K562 (cell line): ENCODE data around the gene ARFGAP1. TPM values are rescaled to one million over a fixed set of nuclear protein-coding genes. Genes with fewer than 3 reads are reported as not detected.

Experiments used
- CREB3 ChIP-seq: fragments of 450-650 bp; conservative IDR thresholded peaks from 2 replicates; pipeline ENCODE4 v1.6.1; 2016; ENCODE audit warnings: missing genetic modification characterization, low read depth, mild to moderate bottlenecking, missing compliant biosample characterization, moderate library complexity
- CXXC5 ChIP-seq: fragments of 250-450 bp; sonication (Bioruptor Pico); IDR thresholded peaks from 2 replicates; pipeline ENCODE4 v1.8.0; 2022; ENCODE audit warnings: inconsistent platforms, mild to moderate bottlenecking, moderate library complexity
- FUS ChIP-seq: fragments of 200-400 bp; formaldehyde crosslinking; optimal IDR thresholded peaks from 2 replicates; pipeline ENCODE3; 2017; ENCODE audit warnings: low read depth, low read length
- HOMEZ ChIP-seq: fragments of 250-450 bp; sonication (Bioruptor Pico); IDR thresholded peaks from 2 replicates; pipeline ENCODE4 v1.4.0; 2020; ENCODE audit warnings: mild to moderate bottlenecking, moderate library complexity
- IFI16 ChIP-seq: fragments of 250-450 bp; sonication (Bioruptor Pico); IDR thresholded peaks from 2 replicates; pipeline ENCODE4 v2.1.2; 2022; ENCODE audit warnings: mild to moderate bottlenecking, inconsistent platforms
- KLF6 ChIP-seq: fragments of 250-450 bp; sonication (Bioruptor Pico); IDR thresholded peaks from 2 replicates; pipeline ENCODE4 v1.4.0; 2020; ENCODE audit warnings: mild to moderate bottlenecking, moderate library complexity, borderline replicate concordance
- MCM3 ChIP-seq: fragments of 450-650 bp; IDR thresholded peaks from 2 replicates; pipeline ENCODE4 v1.6.1; 2016
- MEF2D ChIP-seq: conservative IDR thresholded peaks from 2 replicates; pipeline ENCODE4 v1.6.1; 2016; ENCODE audit warnings: low read depth, missing genetic modification characterization, missing compliant biosample characterization
- NFXL1 ChIP-seq: fragments of 450-650 bp; formaldehyde crosslinking; IDR thresholded peaks from 2 replicates; pipeline ENCODE4 v1.4.0; 2021; ENCODE audit warnings: mild to moderate bottlenecking
- RCOR1 ChIP-seq, 2 experiments: IDR thresholded peaks; 2 replicates each; pipeline ENCODE4 v1.6.1; 2012; ENCODE audit warnings: low read depth in 2 of 2, low read length in 2 of 2, borderline replicate concordance in 1 of 2, improper control_type of control experiment in 1 of 2
- RFX5 ChIP-seq: IDR thresholded peaks from 2 replicates; pipeline ENCODE4 v1.6.1; 2011; ENCODE audit warnings: low read depth, mild to moderate bottlenecking, improper control_type of control experiment, low read length
- SP1 ChIP-seq: sonication (generic); formaldehyde crosslinking; IDR thresholded peaks from 2 replicates; pipeline ENCODE4 v1.8.1; 2022; ENCODE audit warnings: mild to moderate bottlenecking, missing genetic modification reagents
- TAF15 ChIP-seq: fragments of 200-400 bp; formaldehyde crosslinking; IDR thresholded peaks from 2 replicates; pipeline ENCODE4 v1.6.1; 2017; ENCODE audit warnings: mild to moderate bottlenecking, low read depth, low read length, moderate library complexity
- TAF7 ChIP-seq: fragments of 450-650 bp; IDR thresholded peaks from 2 replicates; pipeline ENCODE4 v1.6.1; 2016; ENCODE audit warnings: missing genetic modification characterization, missing compliant biosample characterization
- ZNF23 ChIP-seq: fragments of 250-450 bp; sonication (Bioruptor Pico); IDR thresholded peaks from 2 replicates; pipeline ENCODE4 v1.4.0; 2020; ENCODE audit warnings: mild to moderate bottlenecking
- ZNF41 ChIP-seq: fragments of 250-450 bp; sonication (Bioruptor Pico); conservative IDR thresholded peaks from 2 replicates; pipeline ENCODE4 v1.4.0; 2020; ENCODE audit warnings: mild to moderate bottlenecking
- ZNF583 ChIP-seq: fragments of 250-450 bp; sonication (Bioruptor Pico); IDR thresholded peaks from 2 replicates; pipeline ENCODE4 v1.4.0; 2020
- ZNF589 ChIP-seq: fragments of 200-800 bp; sonication (Bioruptor generic); IDR thresholded peaks from 2 replicates; pipeline ENCODE4 v1.6.1; 2016; ENCODE audit warnings: low read depth, missing genetic modification characterization, missing compliant biosample characterization
- ZNF592 ChIP-seq: fragments of 450-650 bp; IDR thresholded peaks from 2 replicates; pipeline ENCODE4 v1.6.1; 2017; ENCODE audit warnings: antibody characterized with exemption, mild to moderate bottlenecking
- ZNF76 ChIP-seq: fragments of 250-450 bp; sonication (Bioruptor Pico); IDR thresholded peaks from 2 replicates; pipeline ENCODE4 v1.4.0; 2020; ENCODE audit warnings: mild to moderate bottlenecking, moderate library complexity, borderline replicate concordance
- ZNF830 ChIP-seq: fragments of 250-450 bp; sonication (Bioruptor Pico); IDR thresholded peaks from 2 replicates; pipeline ENCODE4 v1.5.0; 2021; ENCODE audit warnings: mild to moderate bottlenecking
- polyA plus RNA-seq, 8 experiments: library from polyadenylated mRNA; depleted of rRNA in 4 of 8; stranded (reverse) in 5 of 8; unstranded in 3 of 8; fragments of >200 nt; fragmentation: Nextera tagmentation in 2 of 8; fragmentation: Illumina TruSeq in 1 of 8; extraction: Ambion mirVana in 2 of 8; extraction: Trizol in 1 of 8; gene quantifications; 2 replicates each; pipeline versions ENCODE4 v1.2.1 to v1.2.3, GENCODE V29; 2011 to 2014; ENCODE audit warnings: inconsistent platforms in 1 of 8, missing spikeins in 1 of 8
- total RNA-seq, 7 experiments: library from RNA; depleted of rRNA in 6 of 7; stranded (reverse); fragments of >200 nt in 6 of 7; fragmentation: Illumina TruSeq in 2 of 7; extraction: Trizol in 2 of 7; gene quantifications; 2 replicates each; pipeline versions ENCODE4 v1.2.1 to v1.2.3, GENCODE V29; 2011 to 2021; ENCODE audit warnings: low replicate concordance in 1 of 7
- TF ChIP-seq, protein P1 (sequence below): sonication (generic); formaldehyde crosslinking; IDR thresholded peaks from 2 replicates; pipeline ENCODE4 v1.8.0; 2023; ENCODE audit warnings: mild to moderate bottlenecking, missing genetic modification reagents

The ARFGAP1 gene
- total and polyA plus RNA-seq, 9 of the 15 experiments (the other 6 are each of a cell fraction or from before 2014, with no cell fraction given), result 0.53 to 102 (median 33.5) TPM

GRCh38 chr20:63264000-63264399 is 8.6 kb upstream of the ARFGAP1 start (continued):
- no peak for TF ChIP-seq TAF15
- TF ChIP-seq NFXL1 (CRISPR knock-in tag), result peak; percentile 72
- peak; percentile 97 for TF ChIP-seq ZNF76 (CRISPR knock-in tag)
- TF ChIP-seq MEF2D, result peak; percentile 90
- TF ChIP-seq CREB3 (tag), result peak; percentile 93
- TF ChIP-seq CXXC5 (CRISPR knock-in tag), result peak; percentile 80
- TF ChIP-seq RCOR1 (IDR thresholded peaks at IDR 0.05; ENCODE audit: borderline replicate concordance in 1 of 2, low read depth in 2 of 2, low read length in 2 of 2), result peak in 1 of 2 experiments; percentile 81; a peak in 2 of 4 replicates
- no peak for TF ChIP-seq SP1
- TF ChIP-seq ZNF589 (CRISPR knock-in tag), result peak; percentile 82; the same call in 1 of the 2 replicates
- no peak for TF ChIP-seq FUS
- TF ChIP-seq MCM3, result no peak
- peak; percentile 82 for TF ChIP-seq IFI16 (CRISPR knock-in tag)
- TF ChIP-seq ZNF583, result peak; percentile 99
- TF ChIP-seq, protein P1, sequence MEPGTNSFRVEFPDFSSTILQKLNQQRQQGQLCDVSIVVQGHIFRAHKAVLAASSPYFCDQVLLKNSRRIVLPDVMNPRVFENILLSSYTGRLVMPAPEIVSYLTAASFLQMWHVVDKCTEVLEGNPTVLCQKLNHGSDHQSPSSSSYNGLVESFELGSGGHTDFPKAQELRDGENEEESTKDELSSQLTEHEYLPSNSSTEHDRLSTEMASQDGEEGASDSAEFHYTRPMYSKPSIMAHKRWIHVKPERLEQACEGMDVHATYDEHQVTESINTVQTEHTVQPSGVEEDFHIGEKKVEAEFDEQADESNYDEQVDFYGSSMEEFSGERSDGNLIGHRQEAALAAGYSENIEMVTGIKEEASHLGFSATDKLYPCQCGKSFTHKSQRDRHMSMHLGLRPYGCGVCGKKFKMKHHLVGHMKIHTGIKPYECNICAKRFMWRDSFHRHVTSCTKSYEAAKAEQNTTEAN (CRISPR knock-in tag), result no peak
- peak; percentile 66; the same call in 1 of the 2 replicates for TF ChIP-seq TAF7 (tag)
- peak; percentile 94 for TF ChIP-seq ZNF41 (CRISPR knock-in tag)
- TF ChIP-seq ZNF23 (CRISPR knock-in tag), result no peak
- TF ChIP-seq ZNF830 (CRISPR knock-in tag), result peak; percentile 97
- TF ChIP-seq RFX5, result no peak
- peak; percentile 97 for TF ChIP-seq KLF6 (CRISPR knock-in tag)
- peak; percentile 87 for TF ChIP-seq ZNF592
- 0 out of 2 replicates have a peak, but pooled peaks have one; percentile 56 for TF ChIP-seq HOMEZ (CRISPR knock-in tag)
